Gastrocnemius medialis (tissue), 4 donors: Measurements from ENCODE around the gene PIGBOS1.

Experiments used
- CTCF ChIP-seq, 5 experiments: fragments of 450-650 bp in 3 of 5; fragments of 200-600 bp in 2 of 5; sonication (generic) in 2 of 5; IDR thresholded peaks in 4 of 5; conservative IDR thresholded peaks in 1 of 5; 1 replicate in 4 of 5; 2 replicates in 1 of 5; pipeline ENCODE4 v1.5.1; 2016 to 2019; ENCODE audit warnings: antibody characterized with exemption in 5 of 5, mild to moderate bottlenecking in 3 of 5, moderate library complexity in 3 of 5
- POLR2A ChIP-seq, 2 donors: fragments of 450-650 bp; IDR thresholded peaks; one replicate each; pipeline ENCODE4 v1.6.1; 2017; ENCODE audit warnings: antibody characterized with exemption in 2 of 2, mild to moderate bottlenecking in 2 of 2, moderate library complexity in 2 of 2

- TF ChIP-seq CTCF (IDR thresholded peaks at IDR 0.05 in 4 of 5, conservative IDR thresholded peaks at IDR 0.05 in 1 of 5), result no peak
- TF ChIP-seq POLR2A (IDR thresholded peaks at IDR 0.05), result no peak
These were observed 35.4 kb downstream of the PIGBOS1 start for GRCh38 chr15:55283379-55284147.
